GM18870 (cell line): Measurements from ENCODE around the gene ACTN1.
"Not testable (repeated sequence)": the region's sequence is repeated elsewhere in the genome, so short reads cannot be mapped to it uniquely, and the experiment has no call there.

ENCODE experiments used
- ATAC-seq: cut with Tn5 transposase; IDR thresholded peaks from one replicate; pipeline ENCODE4 v1.9.1; 2021; ENCODE audit warnings: moderate library complexity; ENCODE audit not compliant: unreplicated experiment

ACTN1 gene

DNA sequence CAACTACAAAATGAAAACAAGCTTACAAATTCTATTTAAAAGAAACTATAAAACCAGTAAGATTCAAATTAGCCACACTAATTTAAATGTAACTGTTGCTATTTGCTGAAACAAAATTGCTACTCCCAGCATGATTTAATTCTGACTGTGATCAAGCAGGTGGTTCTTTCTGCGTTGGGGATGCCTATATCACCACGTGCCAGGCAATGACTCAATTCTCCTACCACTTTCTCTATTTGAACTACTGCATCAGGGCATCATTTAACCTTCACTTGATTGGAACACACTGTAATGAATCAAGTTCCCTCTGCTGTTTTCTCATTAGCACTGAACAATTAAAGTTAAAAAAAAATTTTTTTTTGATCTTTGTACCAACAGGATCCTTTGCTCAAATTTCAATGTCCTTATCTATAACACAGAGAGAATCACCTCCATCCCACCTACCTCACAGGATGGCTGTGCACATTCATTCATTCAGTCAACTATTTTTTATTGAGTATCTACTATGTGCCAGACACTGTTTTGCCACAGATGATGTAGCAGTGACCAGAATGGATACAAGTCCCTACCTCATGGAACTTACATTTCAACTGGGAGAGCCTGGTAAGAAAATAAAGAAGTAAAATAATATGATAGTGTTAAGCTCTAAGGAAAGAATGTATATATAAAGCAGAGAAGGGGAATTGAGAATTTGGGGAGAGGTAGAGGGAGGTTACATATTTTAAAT, 8.0 kb upstream of the ACTN1 start:
- ATAC-seq: no peak

- no peak for ATAC-seq
Measured at GRCh38 chr14:68986225-68986624, 7.1 kb upstream of the ACTN1 start.

GRCh38 chr14:68984686-68985085, 5.6 kb upstream of the ACTN1 start:
- ATAC-seq: no peak

DNA sequence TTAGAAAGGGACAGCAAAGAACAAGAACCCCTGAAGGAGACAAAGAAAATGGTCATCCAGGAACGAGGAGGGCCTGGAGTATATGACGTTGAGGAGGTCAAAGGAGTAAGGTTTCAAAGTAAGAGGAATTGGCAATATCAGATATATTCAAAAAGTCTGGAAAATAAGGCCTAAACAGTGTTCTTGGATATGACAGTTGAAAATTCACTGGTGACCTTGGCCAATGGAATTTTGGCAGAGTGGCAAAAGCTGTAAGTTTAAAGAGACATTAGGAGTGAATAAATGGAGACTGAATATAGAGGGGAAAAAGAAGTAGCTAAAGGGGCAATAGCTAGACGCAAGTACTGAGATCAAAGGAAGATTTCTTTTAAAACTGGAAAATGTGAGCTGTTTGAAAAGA, 4.1 kb upstream of the ACTN1 start:
- no peak for ATAC-seq

- ATAC-seq: no peak
Measured at GRCh38 chr14:68982581-68982980, 3.5 kb upstream of the ACTN1 start.

GRCh38 chr14:68981539-68981976, 2.5 kb upstream of the ACTN1 start:
- ATAC-seq: no peak

DNA sequence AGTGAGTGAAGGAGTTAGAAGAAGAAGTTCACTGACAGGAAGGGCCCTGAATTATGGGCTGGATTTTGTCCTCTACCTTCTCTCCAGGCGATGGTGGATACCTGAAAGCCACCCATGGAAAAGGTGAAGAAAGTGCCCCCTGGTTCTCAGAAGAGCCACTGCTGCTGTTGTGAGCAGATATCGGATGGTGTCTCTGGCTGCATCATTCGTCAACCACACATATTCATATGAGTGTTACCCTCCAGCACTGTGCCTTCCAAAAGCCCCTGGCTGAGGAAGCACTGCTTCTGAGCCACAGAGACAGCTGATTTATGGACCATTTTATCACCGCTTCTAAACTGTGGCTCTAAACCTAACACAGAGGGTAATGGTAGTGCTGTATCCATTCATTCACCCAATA, 2.0 kb upstream of the ACTN1 start:
- ATAC-seq: no peak

- ATAC-seq: no peak
Measured at GRCh38 chr14:68979722-68980451, 785 bp upstream of the ACTN1 start.

- ATAC-seq: no peak
Measured at GRCh38 chr14:68978172-68978911, 760 bp downstream of the ACTN1 start.

GRCh38 chr14:68977718-68978171, 1.4 kb downstream of the ACTN1 start:
- no peak for ATAC-seq

- ATAC-seq: no peak
Measured at GRCh38 chr14:68977180-68977717, 1.9 kb downstream of the ACTN1 start.

- no peak for ATAC-seq
Measured at GRCh38 chr14:68976160-68977067, 2.7 kb downstream of the ACTN1 start.

DNA sequence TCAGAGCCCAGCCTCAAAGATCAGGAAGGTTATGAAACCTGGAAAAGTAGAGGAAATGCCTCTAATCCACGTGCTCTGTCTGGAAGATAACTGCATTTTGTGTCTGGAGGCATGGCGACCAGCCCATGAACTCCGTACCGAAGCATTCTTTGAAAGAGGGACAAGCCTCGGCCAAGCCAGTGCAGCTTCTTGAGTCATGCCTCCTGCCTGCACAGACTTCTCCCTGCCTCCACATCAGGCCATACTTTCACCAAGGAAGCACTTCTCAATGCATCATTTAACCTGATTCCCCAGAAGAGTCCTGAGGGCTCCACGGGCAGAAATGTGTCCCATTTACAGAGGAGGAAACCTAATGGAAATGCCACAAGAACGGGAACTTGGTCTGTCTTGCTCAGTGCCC, 3.4 kb downstream of the ACTN1 start:
- ATAC-seq: no peak

DNA sequence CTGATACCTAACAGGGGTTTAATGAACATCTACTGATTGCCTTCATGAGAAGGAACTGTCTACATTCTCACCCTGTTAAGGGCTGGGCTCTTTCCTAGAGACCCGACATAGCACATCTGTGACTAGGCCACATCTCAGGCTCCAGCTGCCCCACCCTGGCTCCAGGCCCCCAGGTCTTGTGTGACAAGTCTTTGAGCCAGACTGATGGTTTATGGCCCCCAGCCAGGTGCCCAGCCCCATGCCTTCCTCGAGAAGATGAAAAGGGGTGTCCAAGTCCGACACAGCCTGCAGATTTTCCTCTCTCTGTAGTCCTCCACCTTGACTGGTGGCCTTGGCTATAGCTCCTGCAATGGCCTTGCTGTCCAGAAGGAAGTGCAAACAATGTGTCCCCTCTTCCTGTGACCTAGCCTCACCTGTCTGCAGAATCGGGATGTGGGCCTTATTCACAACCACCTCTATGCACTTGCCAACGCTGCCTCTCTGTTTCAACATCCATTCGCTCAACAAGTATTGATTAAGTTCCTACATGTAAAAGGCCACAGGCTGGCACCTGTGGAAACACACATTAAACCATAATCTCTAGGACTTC, 4.2 kb downstream of the ACTN1 start:
- ATAC-seq: no peak

- no peak for ATAC-seq
Measured at GRCh38 chr14:68973639-68974038, 5.5 kb downstream of the ACTN1 start.

GRCh38 chr14:68973219-68973565, 5.9 kb downstream of the ACTN1 start:
- ATAC-seq: not testable (repeated sequence)

GRCh38 chr14:68972507-68973218, 6.4 kb downstream of the ACTN1 start:
- no peak for ATAC-seq

DNA sequence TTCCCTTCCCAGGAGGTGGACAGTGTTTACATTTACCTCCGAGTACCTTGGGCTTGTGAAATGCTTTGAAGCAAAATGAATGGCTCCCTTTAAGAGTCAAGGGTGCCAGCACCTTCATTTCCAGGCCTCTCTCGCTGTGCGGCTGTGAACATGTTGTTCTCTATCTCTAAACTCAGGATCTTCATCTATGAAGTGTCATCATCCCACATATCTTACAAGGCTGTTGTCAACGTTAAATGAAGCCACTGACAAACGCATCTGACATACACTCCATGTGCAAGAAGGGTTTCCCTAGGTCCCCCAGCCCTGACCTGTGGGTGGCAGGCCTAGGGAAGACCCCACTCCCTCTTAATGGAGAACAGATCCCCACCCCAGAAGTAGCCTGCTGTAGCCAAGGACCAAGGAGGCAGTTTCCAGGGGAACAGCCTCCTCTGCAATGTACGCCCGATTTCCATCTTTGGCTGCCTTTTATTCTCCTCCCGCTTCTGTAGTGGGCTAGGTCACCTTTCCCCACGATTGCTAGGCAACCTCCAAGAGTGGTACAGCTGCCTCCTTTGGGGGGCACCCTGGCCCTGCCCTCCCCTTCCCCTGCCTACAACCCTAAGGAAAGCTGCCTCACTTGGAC, 7.6 kb downstream of the ACTN1 start:
- ATAC-seq: no peak

DNA sequence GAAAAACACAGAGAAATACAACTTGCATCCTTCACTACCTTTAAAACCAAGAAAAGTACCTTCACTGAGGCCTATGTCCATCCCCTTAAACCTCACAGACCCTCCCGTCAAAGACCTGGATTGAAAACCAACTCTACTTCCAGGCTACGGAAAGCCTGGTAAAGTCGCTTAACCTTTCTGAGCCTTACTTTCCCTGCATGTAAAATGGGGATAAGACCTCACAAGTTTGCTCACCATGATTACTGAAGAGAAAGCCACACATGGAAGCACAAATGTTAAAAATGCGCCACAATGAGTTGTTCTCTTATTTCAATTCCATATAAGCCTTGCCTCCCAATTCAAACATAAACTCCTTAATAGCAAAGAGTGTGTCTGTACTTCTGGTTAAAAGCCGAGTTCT, 8.4 kb downstream of the ACTN1 start:
- ATAC-seq: no peak
